MG63 (cell line): ENCODE data around the gene HMBS. TPM values are rescaled to one million over a fixed set of nuclear protein-coding genes. Genes with fewer than 3 reads are reported as not detected.
A peak's percentile ranks its signal among the peaks of the same experiment; 100 is the strongest.
"Not testable (repeated sequence)": the region's sequence is repeated elsewhere in the genome, so short reads cannot be mapped to it uniquely, and the experiment has no call there.

Experiments used
- DNase-seq: peaks from one replicate; pipeline ENCODE4 v3.0.0-alpha.2; 2020
- H3K27me3 ChIP-seq: fragments of 250-450 bp; sonication (Bioruptor Pico); 2 replicates; pipeline ENCODE4 v1.5.1; 2020; ENCODE audit warnings: mild to moderate bottlenecking, moderate library complexity
- H3K36me3 ChIP-seq: fragments of 250-450 bp; sonication (Bioruptor Pico); 2 replicates; pipeline ENCODE4 v1.5.1; 2020; ENCODE audit warnings: mild to moderate bottlenecking, moderate library complexity
- H3K4me3 ChIP-seq: fragments of 250-450 bp; sonication (Bioruptor Pico); 2 replicates; pipeline ENCODE4 v1.5.1; 2020; ENCODE audit warnings: mild to moderate bottlenecking, moderate library complexity
- H3K9me3 ChIP-seq: fragments of 250-450 bp; sonication (Bioruptor Pico); 2 replicates; pipeline ENCODE4 v1.5.1; 2020; ENCODE audit warnings: mild to moderate bottlenecking, moderate library complexity
- total RNA-seq: library from RNA; depleted of rRNA; stranded (reverse); fragments of >200 nt; shearing (Covaris generic); gene quantifications from 2 replicates; pipeline ENCODE4 v1.2.3, GENCODE V29; 2014; ENCODE audit warnings: low replicate concordance; rRNA removed

The HMBS gene
- total RNA-seq, 1 experiment from 2014 or later = 54.7 TPM

DNA sequence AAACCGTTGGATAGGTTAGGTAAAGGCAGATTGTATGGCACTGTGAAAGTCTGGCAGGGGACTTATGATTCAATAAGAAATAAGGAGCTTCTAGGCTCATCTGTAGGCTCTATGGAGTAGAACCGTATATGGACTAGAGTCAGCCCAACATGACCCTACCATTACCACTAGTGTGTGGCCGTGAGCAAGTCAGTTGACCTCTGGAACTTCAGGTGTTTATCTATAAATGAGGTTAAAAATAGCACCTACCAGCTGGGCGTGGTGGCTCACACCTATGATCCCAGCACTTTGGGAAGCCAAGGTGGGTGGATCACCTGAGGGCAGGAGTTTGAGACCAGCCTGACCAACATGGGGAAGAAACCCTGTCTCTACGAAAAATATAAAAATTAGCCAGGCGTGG lies 41.1 kb downstream of the HMBS start:
- no peak for DNase-seq
- H3K9me3 ChIP-seq = no peaks in the 10 kb centered on the region
- H3K4me3 ChIP-seq = no peak overlapping the region
- no peaks in the 10 kb centered on the region for H3K27me3 ChIP-seq
- peaks cover 13% of the 10 kb centered on the region; the same call in 1 of the 2 replicates for H3K36me3 ChIP-seq

DNA sequence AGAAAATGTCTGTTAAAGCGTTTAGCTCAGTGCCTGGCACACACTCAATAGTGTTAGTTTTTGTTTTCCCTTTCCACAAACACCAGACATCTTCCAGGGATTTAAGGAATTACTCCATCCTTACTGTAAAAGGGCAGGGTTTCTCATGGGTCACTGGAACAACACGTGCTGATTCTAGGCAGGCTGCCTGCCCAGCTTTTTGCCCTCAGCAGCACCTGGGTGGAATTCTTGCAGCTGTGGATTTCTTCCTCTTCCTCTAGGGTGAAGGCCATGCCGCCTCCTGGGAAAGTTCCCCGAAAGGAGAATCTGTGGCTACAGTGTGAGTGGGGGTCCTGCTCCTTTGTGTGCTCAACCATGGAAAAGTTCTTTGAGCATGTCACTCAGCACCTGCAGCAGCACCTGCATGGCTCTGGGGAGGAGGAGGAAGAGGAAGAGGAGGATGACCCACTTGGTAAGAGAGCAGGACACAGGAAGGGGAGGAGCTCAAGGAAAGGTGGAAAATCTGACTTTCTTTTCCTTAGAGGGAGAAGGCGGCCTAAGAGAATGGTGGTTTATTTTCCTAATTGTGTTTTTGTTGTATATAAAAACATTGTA lies 42.1 kb downstream of the HMBS start:
- Histone ChIP-seq H3K4me3 (no peak overlapping the region), H3K36me3 (peaks cover 15% of the 10 kb centered on the region; the same call in 1 of the 2 replicates), H3K27me3 (no peaks in the 10 kb centered on the region), H3K9me3 (no peaks in the 10 kb centered on the region)
- DNase-seq = no peak

DNA sequence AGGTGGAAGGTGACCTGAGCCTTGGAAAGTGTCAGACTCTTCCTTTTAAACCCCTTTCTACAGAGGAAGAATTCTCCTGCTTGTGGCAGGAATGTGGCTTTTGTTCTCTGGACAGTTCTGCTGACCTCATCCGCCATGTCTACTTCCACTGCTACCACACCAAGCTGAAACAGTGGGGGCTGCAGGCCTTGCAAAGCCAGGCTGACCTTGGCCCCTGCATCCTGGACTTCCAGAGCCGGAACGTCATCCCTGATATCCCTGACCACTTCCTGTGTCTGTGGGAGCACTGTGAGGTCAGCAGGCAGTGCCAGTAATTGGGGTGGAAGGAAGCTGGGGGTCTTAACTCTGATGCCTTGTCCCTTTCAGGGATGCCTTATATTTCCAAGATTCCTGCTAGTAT lies 46.0 kb downstream of the HMBS start:
- no peaks in the 10 kb centered on the region for H3K9me3 ChIP-seq
- peaks cover 13% of the 10 kb centered on the region for H3K36me3 ChIP-seq
- no peaks in the 10 kb centered on the region for H3K27me3 ChIP-seq
- DNase-seq = no peak
- no peak overlapping the region for H3K4me3 ChIP-seq

DNA sequence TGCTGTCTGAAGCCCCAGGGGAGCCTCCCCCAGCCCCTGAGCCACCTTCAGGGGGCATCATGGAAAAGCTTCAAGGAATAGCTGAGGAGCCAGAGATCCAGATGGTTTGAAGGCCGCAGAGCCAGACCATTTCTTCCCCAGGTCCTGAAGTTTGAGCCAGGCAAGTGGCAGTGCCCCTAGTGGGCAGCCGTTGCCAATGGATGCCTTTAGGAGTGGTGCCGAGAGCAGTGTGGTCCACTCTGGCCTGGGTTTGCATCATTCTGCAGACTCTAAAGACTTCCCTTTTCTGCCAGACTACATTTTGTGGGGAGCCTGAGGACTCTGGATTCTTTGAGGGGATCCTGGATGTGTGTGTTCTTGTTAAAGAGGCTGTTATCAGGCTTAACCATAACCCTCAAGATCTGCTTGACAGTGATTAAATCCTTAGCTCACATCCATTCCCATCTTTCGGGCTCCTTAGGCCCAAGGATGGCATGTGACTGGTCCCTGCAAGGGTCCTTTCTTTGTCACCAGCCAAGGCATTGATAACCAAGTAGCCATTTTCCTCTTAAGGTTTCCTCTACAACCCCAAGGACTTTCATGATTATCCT lies 49.8 kb downstream of the HMBS start:
- DNase-seq = peak; percentile 15
- no peak overlapping the region for H3K4me3 ChIP-seq

DNA sequence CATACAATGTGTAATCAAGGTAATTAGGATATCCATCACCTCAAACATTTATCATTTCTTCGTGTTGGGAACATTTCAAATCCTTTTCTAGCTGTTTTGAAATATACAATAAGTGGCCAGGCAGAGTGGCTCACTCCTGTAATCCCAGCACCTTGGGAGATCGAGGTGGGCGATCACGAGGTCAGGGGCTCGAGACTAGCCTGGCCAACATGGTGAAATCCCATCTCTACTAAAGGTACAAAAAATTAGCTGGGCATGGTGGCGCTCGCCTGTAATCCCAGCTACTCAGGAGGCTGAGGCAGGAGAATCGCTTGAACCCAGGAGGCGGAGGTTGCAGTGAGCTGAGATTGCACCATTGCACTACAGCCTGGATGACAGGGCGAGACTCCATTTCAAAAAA lies 54.6 kb downstream of the HMBS start:
- not testable (repeated sequence) for H3K27me3 ChIP-seq, DNase-seq, H3K4me3 ChIP-seq, H3K9me3 ChIP-seq, H3K36me3 ChIP-seq

More for the DNA sequence above, 49.8 kb downstream of the HMBS start:
- peaks cover 13% of the 10 kb centered on the region for H3K36me3 ChIP-seq
- no peaks in the 10 kb centered on the region for H3K9me3 ChIP-seq
- no peaks in the 10 kb centered on the region for H3K27me3 ChIP-seq

Other genes starting within 250 kb of the HMBS start
- not detected in 2 replicates for gene CXCR5, start 201.0 kb upstream of the HMBS start, total RNA-seq
- gene BCL9L, start 159.0 kb upstream of the HMBS start, total RNA-seq = 1.8 and 2.3 TPM in 2 replicates
- gene UPK2, start 128.6 kb upstream of the HMBS start, total RNA-seq = not detected in 2 replicates
- not detected in 2 replicates for gene FOXR1, start 113.1 kb upstream of the HMBS start, total RNA-seq
- gene CENATAC, start 86.7 kb upstream of the HMBS start, total RNA-seq = 3.4 and 12.7 TPM in 2 replicates
- 1,989 and 2,700 TPM in 2 replicates for gene RPS25, start 66.5 kb upstream of the HMBS start, total RNA-seq
- gene TRAPPC4, start 66.1 kb upstream of the HMBS start, total RNA-seq = 54.2 and 91.6 TPM in 2 replicates
- 1.2 and 2.6 TPM in 2 replicates for gene SLC37A4, start 54.0 kb upstream of the HMBS start, total RNA-seq
- gene HYOU1, start 27.7 kb upstream of the HMBS start, total RNA-seq = 137 and 228 TPM in 2 replicates
- 9.1 and 14.2 TPM in 2 replicates for gene VPS11, start 17.1 kb upstream of the HMBS start, total RNA-seq
- gene DPAGT1, start 17.0 kb downstream of the HMBS start, total RNA-seq = 7.9 and 18.4 TPM in 2 replicates
- 2.9 and 5.1 TPM in 2 replicates for gene C2CD2L, start 22.5 kb downstream of the HMBS start, total RNA-seq
- 8.3 and 27.5 TPM in 2 replicates for gene HINFP, start 36.7 kb downstream of the HMBS start, total RNA-seq
- gene ABCG4, start 64.2 kb downstream of the HMBS start, total RNA-seq = not detected in 2 replicates
- 12.9 and 16.8 TPM in 2 replicates for gene NLRX1, start 83.8 kb downstream of the HMBS start, total RNA-seq
- gene NHERF4, start 100.6 kb downstream of the HMBS start, total RNA-seq = not detected in 2 replicates
- gene CBL, start 121.5 kb downstream of the HMBS start, total RNA-seq = 5.7 and 6.2 TPM in 2 replicates
- gene MCAM, start 232.2 kb downstream of the HMBS start, total RNA-seq = 1.8 and 13.6 TPM in 2 replicates
- 8.5 and 23.3 TPM in 2 replicates for gene RNF26, start 249.6 kb downstream of the HMBS start, total RNA-seq